A549 (cell line): ENCODE data around the gene SPOP. TPM values are rescaled to one million over a fixed set of nuclear protein-coding genes. Genes with fewer than 3 reads are reported as not detected.

Source experiments
- ATAC-seq, 2 experiments: fragments of 200-7000 bp in 1 of 2; fragments of >200 bp in 1 of 2; cut with Nextera tagmentation in 1 of 2; cut with Tn5 transposase in 1 of 2; 3 replicates each; pipeline versions ENCODE4 v1.8.0 to v1.9.1; 2018 to 2020; ENCODE audit warnings: mild to moderate bottlenecking in 1 of 2, moderate library complexity in 1 of 2
- CTCF ChIA-PET: fragments of 300-600 bp; sonication (Branson Sonifier 250); formaldehyde crosslinking; extraction: SDS; loops from one replicate; lab custom pipeline; 2021; ENCODE audit warnings: antibody characterized with exemption, inconsistent platforms; lab: Yijun Ruan, JAX
- POLR2A ChIA-PET: fragments of 350-600 bp; formaldehyde crosslinking; extraction: SDS; loops from one replicate; lab custom pipeline; 2021; ENCODE audit warnings: antibody characterized with exemption, inconsistent platforms; lab: Yijun Ruan, JAX
- DNase-seq, 2 experiments: peaks; one replicate each; pipeline versions ENCODE4 v3.0.0 to v3.0.0-alpha.2; 2011 to 2016; ENCODE audit warnings: low read depth in 1 of 2, low spot score in 1 of 2
- FAIRE-seq: peaks from 2 replicates; lab custom pipeline; 2011; peaks lifted over from hg19 to GRCh38; lab: Jason Lieb, UNC
- H3K27ac ChIP-seq, 2 experiments: fragments of >200 bp; sonication (Bioruptor Twin); formaldehyde crosslinking; 3 replicates each; pipeline ENCODE4 v1.5.1; 2016 to 2017
- H3K4me1 ChIP-seq: fragments of >200 bp; sonication (Bioruptor Twin); formaldehyde crosslinking; 3 replicates; pipeline ENCODE4 v1.6.1; 2016
- H3K4me2 ChIP-seq: fragments of >200 bp; sonication (Bioruptor Twin); formaldehyde crosslinking; 3 replicates; pipeline ENCODE4 v1.6.1; 2016
- H3K4me3 ChIP-seq: fragments of >200 bp; sonication (Bioruptor Twin); formaldehyde crosslinking; 3 replicates; pipeline ENCODE4 v1.5.1; 2016
- H3K9me3 ChIP-seq: fragments of >200 bp; sonication (Bioruptor Twin); formaldehyde crosslinking; 3 replicates; pipeline ENCODE4 v1.6.1; 2016
- BCL3 ChIP-seq: fragments of >200 bp; sonication (Bioruptor Twin); formaldehyde crosslinking; IDR thresholded peaks from 3 replicates; pipeline ENCODE4 v1.6.1; 2016
- CHD2 ChIP-seq: fragments of 150-350 bp; IDR thresholded peaks from 2 replicates; pipeline ENCODE4 v1.6.1; 2014; ENCODE audit warnings: low read length; ENCODE audit not compliant: partially characterized antibody
- E2F6 ChIP-seq: IDR thresholded peaks from 2 replicates; pipeline ENCODE4 v1.6.1; 2012; ENCODE audit warnings: low read depth, borderline replicate concordance
- EHMT2 ChIP-seq: fragments of 200-600 bp; sonication (generic); IDR thresholded peaks from 2 replicates; pipeline ENCODE4 v1.6.1; 2016; ENCODE audit warnings: antibody characterized with exemption, low read depth, mild to moderate bottlenecking, moderate library complexity
- EP300 ChIP-seq, 2 experiments: fragments of >200 bp; sonication (Bioruptor Twin); formaldehyde crosslinking; IDR thresholded peaks; 2 replicates in 1 of 2; 3 replicates in 1 of 2; pipeline ENCODE4 v1.6.1; 2016 to 2017
- ESRRA ChIP-seq: fragments of 150-350 bp; IDR thresholded peaks from 2 replicates; pipeline ENCODE4 v1.6.1; 2014; ENCODE audit warnings: mild to moderate bottlenecking, low read length, borderline replicate concordance
- GATA3 ChIP-seq: IDR thresholded peaks from 2 replicates; pipeline ENCODE4 v1.6.1; 2012; ENCODE audit warnings: borderline replicate concordance
- HDAC2 ChIP-seq: fragments of 200-600 bp; sonication (generic); IDR thresholded peaks from 2 replicates; pipeline ENCODE4 v1.6.1; 2016
- HEYL ChIP-seq: fragments of 250-450 bp; sonication (Bioruptor Pico); IDR thresholded peaks from 2 replicates; pipeline ENCODE4 v1.8.0; 2021; ENCODE audit warnings: mild to moderate bottlenecking, moderate library complexity
- HOXB13 ChIP-seq: fragments of 250-450 bp; sonication (Bioruptor Pico); IDR thresholded peaks from 2 replicates; pipeline ENCODE4 v1.5.0; 2020; ENCODE audit warnings: low read depth, mild to moderate bottlenecking, moderate library complexity
- JUNB ChIP-seq: fragments of >200 bp; sonication (Bioruptor Twin); formaldehyde crosslinking; IDR thresholded peaks from 2 replicates; pipeline ENCODE4 v1.6.1; 2016
- KDM1A ChIP-seq: fragments of 200-600 bp; sonication (generic); IDR thresholded peaks from 2 replicates; pipeline ENCODE4 v1.6.1; 2016; ENCODE audit warnings: low read depth, mild to moderate bottlenecking
- NFE2L2 ChIP-seq: fragments of 150-350 bp; conservative IDR thresholded peaks from 2 replicates; pipeline ENCODE4 v1.6.1; 2014; ENCODE audit warnings: low read length
- NR3C1 ChIP-seq: fragments of >200 bp; sonication (Bioruptor Twin); formaldehyde crosslinking; IDR thresholded peaks from 3 replicates; pipeline ENCODE4 v1.6.1; 2017
- PBX3 ChIP-seq: IDR thresholded peaks from 2 replicates; pipeline ENCODE4 v1.6.1; 2012
- POLR2A ChIP-seq: IDR thresholded peaks from 2 replicates; pipeline ENCODE4 v1.6.1; 2012; ENCODE audit warnings: mild to moderate bottlenecking, low read length
- RNF2 ChIP-seq: fragments of 200-600 bp; sonication (generic); IDR thresholded peaks from 2 replicates; pipeline ENCODE4 v1.6.1; 2016; ENCODE audit warnings: low read depth, mild to moderate bottlenecking, antibody characterized with exemption, moderate library complexity, borderline replicate concordance
- SMC3 ChIP-seq: fragments of >200 bp; sonication (Bioruptor Twin); formaldehyde crosslinking; IDR thresholded peaks from 3 replicates; pipeline ENCODE4 v1.6.1; 2018; ENCODE audit warnings: inconsistent platforms
- TP53 ChIP-seq: fragments of 250-450 bp; sonication (Bioruptor Pico); IDR thresholded peaks from 2 replicates; pipeline ENCODE4 v1.5.0; 2021; ENCODE audit warnings: mild to moderate bottlenecking, moderate library complexity
- ZFP36 ChIP-seq: fragments of 450-650 bp; IDR thresholded peaks from 2 replicates; pipeline ENCODE4 v1.6.1; 2014; ENCODE audit warnings: borderline replicate concordance; ENCODE audit not compliant: partially characterized antibody
- ZNF302 ChIP-seq: fragments of 250-450 bp; sonication (Bioruptor Pico); IDR thresholded peaks from 2 replicates; pipeline ENCODE4 v1.9.0; 2021; ENCODE audit warnings: inconsistent platforms, mild to moderate bottlenecking, moderate library complexity
- WGBS: methylation state at CpG from one replicate; pipeline ENCODE4 v1.1.6; 2017; ENCODE audit errors: missing lambda C conversion rate; 5-methylcytosine and 5-hydroxymethylcytosine counted together
- polyA plus RNA-seq, 4 experiments: library from polyadenylated mRNA; depleted of rRNA in 3 of 4; stranded (reverse); fragments of >200 nt; fragmentation: RNase III in 1 of 4; extraction: RNeasy Plus Mini Kit Qiagen cat#74134 plus additional on column Dnase treatment in 1 of 4; gene quantifications; 2 replicates in 3 of 4; 3 replicates in 1 of 4; pipeline ENCODE4 v1.2.3, GENCODE V29; 2011 to 2017
- TF ChIP-seq, protein P1 (sequence below): fragments of 250-450 bp; sonication (Bioruptor Pico); IDR thresholded peaks from 2 replicates; pipeline ENCODE4 v1.5.0; 2020; ENCODE audit warnings: low read depth, mild to moderate bottlenecking, moderate library complexity
- TF ChIP-seq, protein P2 (sequence below): fragments of >200 bp; sonication (Bioruptor Twin); formaldehyde crosslinking; IDR thresholded peaks from 3 replicates; pipeline ENCODE4 v1.5.1; 2016

Gene SPOP
- polyA plus RNA-seq, 2 of the 4 experiments (the other 2 are of a cell fraction), result 49.5 to 57.2 TPM

- CTCF ChIA-PET, result interaction anchor here (0.7 to 2.4 kb wide), 3 partner anchors 25 to 41 kb away, joined by 3 to 13 read pairs (median 6); no protein-coding TSS in a partner anchor
- no peak for FAIRE-seq
- H3K9me3 ChIP-seq, result no peaks in the 10 kb centered on the region
- no peak for ATAC-seq
- H3K4me3 ChIP-seq, result no peak overlapping the region
- POLR2A ChIA-PET, result no interaction called here
- TF ChIP-seq NFE2L2 (no peak), HOXB13 (CRISPR knock-in tag) (no peak), RNF2 (no peak), PBX3 (no peak)
- no peak overlapping the region for H3K27ac ChIP-seq
- 93% methylated on average over 4 of the region's 4 CpGs for WGBS
- no peaks in the 10 kb centered on the region for H3K4me1 ChIP-seq
- no peak for DNase-seq
- H3K4me2 ChIP-seq, result no peak overlapping the region
Measured at GRCh38 chr17:49595980-49596379, 81.9 kb downstream of the SPOP start.

DNA sequence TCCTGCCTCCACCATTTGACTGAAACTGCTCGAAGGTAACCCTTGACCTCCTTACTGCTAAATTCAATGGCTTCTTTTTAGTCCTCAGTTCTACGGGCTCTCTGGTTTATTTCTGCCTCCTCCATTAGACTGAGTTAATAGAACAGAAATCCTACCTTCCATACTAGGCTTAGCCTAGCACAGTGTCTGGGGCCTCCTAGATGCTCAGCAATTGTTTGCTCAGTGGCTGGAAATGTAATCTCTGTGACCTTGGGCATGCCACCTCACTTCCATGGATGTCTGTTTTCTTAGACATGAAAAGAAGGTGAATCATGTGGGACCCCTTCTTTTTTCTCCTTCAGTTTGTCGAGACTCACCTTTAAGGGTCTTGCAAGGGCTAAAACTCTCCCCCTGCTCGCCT, 82.6 kb downstream of the SPOP start:
- Histone ChIP-seq H3K4me3 (no peak overlapping the region), H3K27ac (no peak overlapping the region), H3K4me2 (no peak overlapping the region), H3K9me3 (no peaks in the 10 kb centered on the region), H3K4me1 (no peaks in the 10 kb centered on the region)
- 86% methylated on average over 4 of the region's 4 CpGs for WGBS
- ChIA-PET CTCF (interaction anchor here (0.6 to 1.8 kb wide), 5 partner anchors 19 to 64 kb away, joined by 4 to 7 read pairs (median 5); partner anchors contain the start of gene NXPH3), POLR2A (interaction anchor here (0.8 kb wide), 1 partner anchor 113 kb away, joined by 4 read pairs; no protein-coding TSS in a partner anchor)
- TF ChIP-seq KDM1A, result no peak
- TF ChIP-seq GATA3, result no peak
- no peak for TF ChIP-seq E2F6
- no peak for TF ChIP-seq SMC3
- no peak for TF ChIP-seq ZNF302 (CRISPR knock-in tag)
- no peak for TF ChIP-seq PBX3
- TF ChIP-seq, protein P1, sequence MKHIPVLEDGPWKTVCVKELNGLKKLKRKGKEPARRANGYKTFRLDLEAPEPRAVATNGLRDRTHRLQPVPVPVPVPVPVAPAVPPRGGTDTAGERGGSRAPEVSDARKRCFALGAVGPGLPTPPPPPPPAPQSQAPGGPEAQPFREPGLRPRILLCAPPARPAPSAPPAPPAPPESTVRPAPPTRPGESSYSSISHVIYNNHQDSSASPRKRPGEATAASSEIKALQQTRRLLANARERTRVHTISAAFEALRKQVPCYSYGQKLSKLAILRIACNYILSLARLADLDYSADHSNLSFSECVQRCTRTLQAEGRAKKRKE, result no peak
- TF ChIP-seq, protein P2, sequence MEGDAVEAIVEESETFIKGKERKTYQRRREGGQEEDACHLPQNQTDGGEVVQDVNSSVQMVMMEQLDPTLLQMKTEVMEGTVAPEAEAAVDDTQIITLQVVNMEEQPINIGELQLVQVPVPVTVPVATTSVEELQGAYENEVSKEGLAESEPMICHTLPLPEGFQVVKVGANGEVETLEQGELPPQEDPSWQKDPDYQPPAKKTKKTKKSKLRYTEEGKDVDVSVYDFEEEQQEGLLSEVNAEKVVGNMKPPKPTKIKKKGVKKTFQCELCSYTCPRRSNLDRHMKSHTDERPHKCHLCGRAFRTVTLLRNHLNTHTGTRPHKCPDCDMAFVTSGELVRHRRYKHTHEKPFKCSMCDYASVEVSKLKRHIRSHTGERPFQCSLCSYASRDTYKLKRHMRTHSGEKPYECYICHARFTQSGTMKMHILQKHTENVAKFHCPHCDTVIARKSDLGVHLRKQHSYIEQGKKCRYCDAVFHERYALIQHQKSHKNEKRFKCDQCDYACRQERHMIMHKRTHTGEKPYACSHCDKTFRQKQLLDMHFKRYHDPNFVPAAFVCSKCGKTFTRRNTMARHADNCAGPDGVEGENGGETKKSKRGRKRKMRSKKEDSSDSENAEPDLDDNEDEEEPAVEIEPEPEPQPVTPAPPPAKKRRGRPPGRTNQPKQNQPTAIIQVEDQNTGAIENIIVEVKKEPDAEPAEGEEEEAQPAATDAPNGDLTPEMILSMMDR, result no peak
- no peak for TF ChIP-seq POLR2A
- TF ChIP-seq TP53 (CRISPR knock-in tag), result no peak
- no peak for TF ChIP-seq CHD2
- TF ChIP-seq NR3C1, result no peak
- no peak for ATAC-seq
- FAIRE-seq, result no peak
- DNase-seq, result no peak

DNA sequence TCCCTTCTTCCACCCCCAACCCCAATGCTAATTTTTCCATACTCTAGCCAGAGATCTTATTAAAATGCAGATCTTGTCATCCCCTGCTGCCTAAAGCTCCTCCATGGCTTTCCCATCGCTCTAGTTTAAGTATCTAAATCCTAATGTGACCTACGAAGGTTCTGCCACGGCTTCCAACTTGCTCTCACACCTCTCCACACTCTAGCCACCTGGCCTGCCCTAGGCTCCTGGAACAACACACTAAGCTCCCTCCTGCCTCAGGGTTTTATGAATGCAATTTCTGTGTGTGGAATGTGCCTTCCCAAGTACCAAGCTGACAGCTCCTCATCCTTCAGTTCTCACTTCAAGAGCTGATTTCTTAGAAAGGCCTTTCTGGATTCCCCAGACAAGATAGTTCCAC, 85.6 kb downstream of the SPOP start:
- DNase-seq (no peak), ATAC-seq (no peak), FAIRE-seq (no peak)
- no peaks in the 10 kb centered on the region for H3K9me3 ChIP-seq
- H3K4me2 ChIP-seq, result no peak overlapping the region
- no peak overlapping the region for H3K27ac ChIP-seq
- ChIA-PET POLR2A (no interaction called here), CTCF (interaction anchor here (0.7 to 2.8 kb wide), 7 partner anchors 11 to 405 kb away, joined by 3 to 21 read pairs (median 3); partner anchors contain the start of gene NXPH3)
- 90% methylated on average over 3 of the region's 3 CpGs for WGBS
- H3K4me3 ChIP-seq, result no peak overlapping the region
- no peaks in the 10 kb centered on the region for H3K4me1 ChIP-seq
- TF ChIP-seq RNF2 (no peak), PBX3 (no peak), EP300 (IDR thresholded peaks at IDR 0.05) (no peak), BCL3 (no peak), HDAC2 (no peak), JUNB (no peak), ZFP36 (no peak), HOXB13 (CRISPR knock-in tag) (no peak), NR3C1 (no peak), E2F6 (no peak), ESRRA (no peak), HEYL (CRISPR knock-in tag) (no peak), EHMT2 (no peak), POLR2A (no peak)
- TF ChIP-seq, protein P1, result no peak
